Esophagus muscularis mucosa (tissue), 4 donors: ENCODE data around the gene PRKAG2.

Experiments used
- EP300 ChIP-seq: sonication (generic); formaldehyde crosslinking; IDR thresholded peaks from one replicate; pipeline ENCODE4 v1.6.1; 2017; ENCODE audit warnings: antibody characterized with exemption
- POLR2A ChIP-seq: fragments of 450-650 bp; IDR thresholded peaks from one replicate; pipeline ENCODE4 v1.6.1; 2017; ENCODE audit warnings: antibody characterized with exemption, moderate library complexity, mild to moderate bottlenecking, low read depth
- TF ChIP-seq, protein P1 (sequence below), 3 experiments: fragments of 200-600 bp in 2 of 3; fragments of 450-650 bp in 1 of 3; sonication (generic) in 2 of 3; IDR thresholded peaks; one replicate each; pipeline ENCODE4 v1.5.1; 2017 to 2019; ENCODE audit warnings: antibody characterized with exemption in 3 of 3, mild to moderate bottlenecking in 2 of 3, moderate library complexity in 1 of 3

DNA sequence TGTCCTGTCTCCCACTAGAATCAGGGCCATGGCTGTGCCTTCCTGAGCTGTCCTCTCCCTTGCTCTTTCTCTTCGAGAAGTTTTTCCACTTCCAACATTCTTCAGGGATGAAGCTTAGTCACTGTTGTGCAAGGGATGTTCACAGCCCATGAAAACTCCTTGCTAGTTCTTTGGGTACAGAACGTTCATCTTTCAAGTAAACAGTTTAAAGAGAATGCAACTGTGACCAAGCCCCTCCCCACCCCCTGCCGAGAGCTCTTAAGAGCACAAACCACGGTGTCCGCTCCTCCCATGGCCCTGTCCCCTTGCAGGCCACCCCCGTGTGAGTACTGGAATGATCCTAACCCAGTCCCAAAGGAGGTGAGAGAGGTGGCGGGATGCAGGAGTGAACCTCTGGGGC, 196.1 kb downstream of the PRKAG2 start:
- TF ChIP-seq, protein P1, sequence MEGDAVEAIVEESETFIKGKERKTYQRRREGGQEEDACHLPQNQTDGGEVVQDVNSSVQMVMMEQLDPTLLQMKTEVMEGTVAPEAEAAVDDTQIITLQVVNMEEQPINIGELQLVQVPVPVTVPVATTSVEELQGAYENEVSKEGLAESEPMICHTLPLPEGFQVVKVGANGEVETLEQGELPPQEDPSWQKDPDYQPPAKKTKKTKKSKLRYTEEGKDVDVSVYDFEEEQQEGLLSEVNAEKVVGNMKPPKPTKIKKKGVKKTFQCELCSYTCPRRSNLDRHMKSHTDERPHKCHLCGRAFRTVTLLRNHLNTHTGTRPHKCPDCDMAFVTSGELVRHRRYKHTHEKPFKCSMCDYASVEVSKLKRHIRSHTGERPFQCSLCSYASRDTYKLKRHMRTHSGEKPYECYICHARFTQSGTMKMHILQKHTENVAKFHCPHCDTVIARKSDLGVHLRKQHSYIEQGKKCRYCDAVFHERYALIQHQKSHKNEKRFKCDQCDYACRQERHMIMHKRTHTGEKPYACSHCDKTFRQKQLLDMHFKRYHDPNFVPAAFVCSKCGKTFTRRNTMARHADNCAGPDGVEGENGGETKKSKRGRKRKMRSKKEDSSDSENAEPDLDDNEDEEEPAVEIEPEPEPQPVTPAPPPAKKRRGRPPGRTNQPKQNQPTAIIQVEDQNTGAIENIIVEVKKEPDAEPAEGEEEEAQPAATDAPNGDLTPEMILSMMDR (IDR thresholded peaks at IDR 0.05): no peak
- TF ChIP-seq POLR2A: no peak
- TF ChIP-seq EP300: peak; percentile 57
